ENCODE data around the gene VPS50.

DNA sequence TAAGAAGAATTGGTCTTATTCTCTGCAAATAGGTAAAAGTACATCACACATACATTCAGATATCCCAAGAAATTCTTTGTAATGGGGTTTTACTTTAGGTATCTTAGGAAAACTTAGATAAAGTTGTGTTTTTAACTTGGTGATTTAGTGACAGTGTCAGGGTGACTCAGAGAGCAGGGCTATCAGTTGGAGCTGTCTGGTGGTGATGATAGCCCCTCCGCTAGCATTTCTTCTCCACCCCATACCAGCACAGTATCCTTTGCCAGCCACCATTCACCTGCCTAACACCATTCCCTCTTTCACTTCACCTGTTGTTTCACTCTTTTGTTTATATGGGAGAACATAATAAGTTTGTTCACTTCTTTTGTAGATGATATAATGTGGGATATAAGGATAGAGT, 30.4 kb downstream of the VPS50 start:
- TF ChIP-seq, protein P1, sequence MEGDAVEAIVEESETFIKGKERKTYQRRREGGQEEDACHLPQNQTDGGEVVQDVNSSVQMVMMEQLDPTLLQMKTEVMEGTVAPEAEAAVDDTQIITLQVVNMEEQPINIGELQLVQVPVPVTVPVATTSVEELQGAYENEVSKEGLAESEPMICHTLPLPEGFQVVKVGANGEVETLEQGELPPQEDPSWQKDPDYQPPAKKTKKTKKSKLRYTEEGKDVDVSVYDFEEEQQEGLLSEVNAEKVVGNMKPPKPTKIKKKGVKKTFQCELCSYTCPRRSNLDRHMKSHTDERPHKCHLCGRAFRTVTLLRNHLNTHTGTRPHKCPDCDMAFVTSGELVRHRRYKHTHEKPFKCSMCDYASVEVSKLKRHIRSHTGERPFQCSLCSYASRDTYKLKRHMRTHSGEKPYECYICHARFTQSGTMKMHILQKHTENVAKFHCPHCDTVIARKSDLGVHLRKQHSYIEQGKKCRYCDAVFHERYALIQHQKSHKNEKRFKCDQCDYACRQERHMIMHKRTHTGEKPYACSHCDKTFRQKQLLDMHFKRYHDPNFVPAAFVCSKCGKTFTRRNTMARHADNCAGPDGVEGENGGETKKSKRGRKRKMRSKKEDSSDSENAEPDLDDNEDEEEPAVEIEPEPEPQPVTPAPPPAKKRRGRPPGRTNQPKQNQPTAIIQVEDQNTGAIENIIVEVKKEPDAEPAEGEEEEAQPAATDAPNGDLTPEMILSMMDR (conservative IDR thresholded peaks at IDR 0.05 in 1 of 2, IDR thresholded peaks at IDR 0.05 in 1 of 2; ENCODE audit: extremely low read depth in 1 of 2, insufficient read depth in 1 of 2, low read depth in 1 of 2, low read length in 2 of 2) = no peak
- TF ChIP-seq EZH2 (IDR thresholded peaks at IDR 0.05; ENCODE audit: borderline replicate concordance, low read length) = no peak
